NCI-H2196 (cell line): Measurements from ENCODE around the gene PGM3.

Experiments
- DNase-seq: peaks from one replicate; lab custom pipeline; 2025; ENCODE audit not compliant: unreplicated experiment; lab: John Stamatoyannopoulos, UW

The PGM3 gene

DNA sequence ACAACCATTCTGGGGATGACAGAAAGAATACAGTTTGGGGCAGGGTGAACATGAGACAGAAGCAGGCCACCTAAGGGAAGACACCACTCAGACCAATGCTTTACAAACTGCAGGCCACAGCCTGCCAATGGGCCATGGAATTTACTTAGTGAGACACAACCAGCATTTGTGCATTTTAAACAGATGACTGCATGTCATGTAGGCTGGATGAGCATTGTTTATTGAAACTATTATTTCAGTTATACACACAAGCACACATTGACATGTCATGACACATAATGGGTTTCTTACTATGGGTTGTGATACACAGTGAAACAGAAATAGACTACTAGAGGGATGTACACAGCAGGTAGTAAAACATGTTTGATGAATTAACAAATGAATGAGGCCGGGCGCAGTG is 8.0 kb downstream of the PGM3 start:
- DNase-seq: no peak

DNA sequence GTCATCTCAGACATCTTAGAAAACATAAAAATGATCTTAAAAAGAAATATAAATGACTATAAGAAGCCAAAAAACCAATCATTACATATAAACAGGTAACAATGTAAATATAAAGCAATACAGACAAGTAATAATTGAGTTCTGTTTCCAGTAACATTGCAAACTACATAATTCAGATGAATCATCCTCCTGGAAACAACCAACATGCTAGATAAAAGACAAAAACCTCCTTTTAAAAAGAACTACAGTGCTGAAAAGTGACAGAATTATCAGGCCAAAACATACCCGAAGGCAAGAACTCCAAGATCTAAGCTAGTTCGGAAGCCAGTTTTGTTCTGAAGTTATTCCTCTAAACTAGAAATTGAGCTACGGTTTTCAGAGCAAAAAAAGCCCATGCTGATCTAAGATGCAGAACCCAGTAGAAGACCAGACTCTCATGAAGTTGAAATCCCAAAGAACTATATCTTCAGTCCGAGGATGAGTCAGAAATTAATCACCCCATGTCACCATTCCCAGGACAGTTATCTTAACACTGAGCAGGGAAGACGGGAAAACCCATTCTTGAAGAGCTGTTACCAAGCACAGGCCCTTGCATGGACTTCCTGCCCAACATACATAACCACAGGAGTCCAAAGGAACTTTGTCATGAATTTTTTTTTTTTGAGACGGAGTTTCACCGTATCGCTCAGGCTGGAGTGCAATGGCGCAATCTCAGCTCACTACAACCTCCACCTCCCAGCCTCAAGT is 9.8 kb downstream of the PGM3 start:
- DNase-seq: no peak

DNA sequence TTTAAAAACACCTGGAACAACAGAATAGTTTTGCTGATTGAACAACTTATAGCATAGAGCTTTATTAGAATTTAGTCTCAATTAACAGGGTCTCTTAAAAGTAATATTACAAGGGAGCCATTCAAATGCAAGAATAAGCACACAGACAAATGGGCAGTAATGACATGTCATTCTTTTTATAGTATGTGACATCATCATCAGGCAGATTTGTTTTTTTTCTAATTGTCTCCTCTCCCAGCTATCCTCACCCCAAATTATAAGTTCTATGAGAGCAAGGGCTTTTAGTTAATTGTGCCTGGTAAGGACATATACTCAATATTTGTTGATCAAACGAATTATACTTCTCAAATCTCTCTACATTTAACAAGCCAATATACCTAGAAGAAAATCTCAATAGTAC is 11.0 kb downstream of the PGM3 start:
- DNase-seq: no peak

DNA sequence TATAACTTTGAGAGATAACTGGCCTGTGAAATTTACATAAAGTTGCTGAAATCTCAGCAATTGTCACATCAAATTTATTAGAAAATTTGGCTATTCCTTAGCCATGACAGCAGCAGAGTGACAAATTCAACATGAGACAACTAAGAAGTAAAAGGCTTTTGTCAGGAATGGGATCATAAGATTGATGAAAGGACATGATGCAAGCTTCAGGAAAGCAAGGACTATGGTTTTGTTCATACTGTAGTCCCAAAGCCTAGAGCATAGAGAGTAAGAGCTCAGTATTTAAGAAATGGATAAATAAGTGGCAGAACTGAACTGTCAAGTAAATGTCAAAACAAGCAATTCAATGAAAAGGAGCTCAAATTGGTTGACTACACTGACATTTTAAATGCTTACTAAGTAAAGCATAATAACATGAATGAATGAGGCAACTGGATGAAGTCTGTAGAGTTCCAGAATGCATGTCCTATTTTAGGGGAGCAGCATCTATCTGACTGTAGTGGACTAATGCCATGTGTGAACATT is 12.6 kb downstream of the PGM3 start:
- no peak for DNase-seq

DNA sequence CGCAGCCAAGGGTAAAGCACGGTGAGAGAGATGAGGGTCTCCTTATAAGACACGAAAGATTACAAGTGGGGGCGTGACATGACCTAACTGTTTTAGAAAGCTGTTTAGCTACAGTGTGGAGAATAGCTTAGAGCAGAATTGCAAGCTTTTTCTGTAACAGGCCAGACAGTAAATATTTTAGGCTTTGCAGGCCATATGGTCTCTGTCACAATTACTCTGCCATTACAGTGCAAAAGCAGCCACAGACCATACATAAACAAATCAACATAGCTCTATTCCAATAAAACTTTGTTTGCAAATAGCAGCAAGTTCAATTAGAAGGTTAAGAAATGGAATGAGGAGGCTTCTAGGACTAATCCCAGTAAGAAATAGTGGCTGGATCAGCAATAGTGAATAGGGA is 16.8 kb downstream of the PGM3 start:
- DNase-seq: no peak

DNA sequence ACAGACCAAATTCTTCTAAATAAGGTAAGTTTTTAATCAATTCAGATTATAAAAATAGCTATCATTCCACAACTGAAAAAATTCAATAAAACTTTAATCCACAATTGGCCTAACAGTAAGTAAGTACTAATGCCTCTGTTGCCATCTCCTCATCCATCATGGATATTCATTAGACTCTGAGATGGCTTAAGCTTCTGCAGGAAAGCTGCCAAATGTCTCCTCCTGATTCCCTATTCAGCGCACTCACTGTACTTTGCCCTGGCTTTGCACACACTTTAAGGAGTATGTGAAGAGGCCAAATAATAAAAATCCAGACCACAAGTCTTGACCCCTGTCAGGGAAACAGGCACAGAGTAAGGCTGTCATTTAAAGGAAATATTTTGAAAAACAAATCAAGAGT is 23.6 kb downstream of the PGM3 start:
- no peak for DNase-seq

DNA sequence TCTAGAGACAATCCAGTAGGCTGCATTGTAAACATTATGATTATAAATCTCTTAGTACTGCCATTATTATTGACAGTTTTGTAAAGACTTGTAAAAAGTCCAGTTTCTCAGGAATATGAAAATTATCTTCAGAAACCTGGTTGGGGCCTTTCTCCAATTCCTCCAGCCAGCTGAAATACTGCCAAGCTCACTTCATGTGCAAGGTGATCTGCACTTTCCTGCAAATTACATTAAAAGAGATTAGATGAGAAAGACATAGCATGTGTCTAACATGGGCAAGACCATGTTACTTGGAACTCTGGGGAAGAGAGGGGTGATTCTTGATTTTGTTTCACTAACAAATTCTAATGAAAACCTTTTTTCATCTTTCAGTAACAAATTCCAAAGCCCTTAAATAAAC is 24.0 kb downstream of the PGM3 start:
- no peak for DNase-seq

DNA sequence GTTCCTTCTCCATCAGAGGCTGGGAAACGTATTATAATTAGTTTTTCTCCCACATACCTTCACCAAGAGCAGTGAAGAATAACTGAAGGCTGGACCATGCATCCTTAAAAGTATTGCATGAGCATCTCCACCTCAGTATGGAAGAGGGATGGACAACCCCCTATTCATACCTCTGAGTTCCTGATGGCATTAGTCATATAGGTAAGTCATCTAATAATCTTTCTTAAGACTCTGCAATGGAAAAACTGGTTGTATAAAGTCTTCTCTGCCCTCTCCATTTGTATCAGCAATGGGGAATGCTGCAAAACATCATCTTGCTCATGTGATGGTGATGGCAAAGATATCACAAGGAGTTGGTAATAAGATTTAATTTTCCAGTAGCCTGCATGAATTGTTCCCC is 24.5 kb downstream of the PGM3 start:
- DNase-seq: no peak

DNA sequence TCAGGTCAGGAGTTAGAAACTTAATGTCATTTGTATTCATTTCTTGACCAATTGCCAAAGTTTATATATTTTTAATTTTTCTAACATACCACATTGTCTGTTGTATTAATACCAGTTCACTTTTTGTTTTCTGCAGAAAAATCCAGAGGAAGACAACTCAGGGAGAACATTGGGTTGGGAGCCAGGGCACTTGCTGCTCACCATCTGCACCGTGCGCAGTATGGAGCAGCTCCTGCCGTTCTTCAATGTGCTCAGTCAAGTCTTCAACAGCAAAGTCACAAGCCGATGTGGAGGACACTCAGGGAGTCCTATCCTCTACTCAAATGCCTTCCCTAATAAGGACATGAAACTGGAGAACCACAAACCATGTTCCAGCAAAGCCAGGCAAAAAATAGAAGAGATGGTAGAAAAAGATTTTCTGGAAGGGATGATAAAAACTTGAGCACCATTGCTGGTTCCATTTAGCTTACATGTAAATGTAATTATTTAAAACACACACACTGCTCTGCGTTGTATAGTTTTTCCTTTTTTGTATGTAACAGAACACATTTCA is 25.3 kb downstream of the PGM3 start:
- DNase-seq: no peak

DNA sequence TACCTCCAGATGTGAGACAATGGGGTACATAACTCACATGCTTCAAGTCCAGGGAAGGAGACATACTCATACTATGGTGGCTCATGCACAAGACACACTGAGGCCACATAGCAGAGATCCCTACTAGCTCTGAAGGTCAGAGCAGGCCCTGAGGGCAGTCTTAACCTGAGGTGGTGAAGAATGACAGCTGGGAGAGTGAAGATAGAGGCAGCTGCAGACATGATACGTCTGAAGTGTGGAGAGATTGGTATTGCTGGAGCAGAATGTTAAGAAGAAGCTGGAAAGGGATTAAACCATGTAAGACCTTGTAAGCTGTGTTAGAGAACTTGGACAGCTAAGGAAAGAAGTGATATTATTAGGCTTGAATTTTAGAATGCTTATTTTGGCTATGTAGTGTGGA is 32.9 kb downstream of the PGM3 start:
- DNase-seq: no peak

DNA sequence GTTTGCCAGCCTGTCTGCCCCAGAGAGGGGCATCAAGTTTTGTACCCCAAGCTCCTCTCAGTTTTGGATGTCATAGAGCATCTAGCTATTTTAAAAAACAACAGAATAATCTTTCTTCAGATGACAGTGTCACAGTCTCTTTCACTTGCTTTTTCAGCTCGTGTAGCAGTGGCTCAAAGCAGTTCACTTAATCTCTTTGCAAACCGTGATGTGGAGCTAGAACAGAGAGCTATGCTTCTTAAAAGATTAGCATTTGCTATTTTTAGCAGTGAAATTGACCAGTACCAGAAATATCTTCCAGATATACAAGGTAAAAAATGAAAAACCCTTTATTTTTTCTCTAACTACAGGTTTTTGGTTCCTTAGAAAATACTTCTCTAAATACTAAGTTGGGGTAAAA is 37.3 kb downstream of the PGM3 start:
- no peak for DNase-seq

DNA sequence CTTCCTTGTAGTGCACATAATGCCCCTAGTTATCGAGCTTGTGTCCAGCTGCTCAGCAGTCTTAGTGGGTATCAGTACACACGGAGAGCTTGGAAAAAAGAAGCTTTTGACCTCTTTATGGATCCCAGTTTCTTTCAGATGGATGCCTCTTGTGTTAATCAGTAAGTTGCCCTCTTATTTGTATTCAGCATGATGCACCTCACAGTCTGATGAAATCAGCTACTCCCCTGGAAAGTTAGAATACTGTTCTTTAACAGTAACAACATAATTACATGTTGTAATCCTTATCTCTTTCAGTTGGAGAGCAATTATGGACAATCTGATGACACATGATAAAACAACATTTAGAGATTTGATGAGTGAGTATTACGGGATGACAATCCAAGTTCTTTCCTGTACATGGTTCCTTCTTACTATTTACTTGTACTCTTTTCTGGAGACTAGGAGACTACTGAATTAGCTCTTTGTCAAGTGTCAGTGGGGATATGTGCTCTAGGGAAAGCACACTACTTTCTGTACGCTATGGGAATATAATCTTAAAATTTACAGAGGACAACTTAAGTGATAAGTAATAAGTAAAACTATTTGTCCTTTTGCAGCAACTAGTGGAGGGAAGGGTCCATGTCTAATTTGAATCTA is 39.1 kb downstream of the PGM3 start:
- no peak for DNase-seq

DNA sequence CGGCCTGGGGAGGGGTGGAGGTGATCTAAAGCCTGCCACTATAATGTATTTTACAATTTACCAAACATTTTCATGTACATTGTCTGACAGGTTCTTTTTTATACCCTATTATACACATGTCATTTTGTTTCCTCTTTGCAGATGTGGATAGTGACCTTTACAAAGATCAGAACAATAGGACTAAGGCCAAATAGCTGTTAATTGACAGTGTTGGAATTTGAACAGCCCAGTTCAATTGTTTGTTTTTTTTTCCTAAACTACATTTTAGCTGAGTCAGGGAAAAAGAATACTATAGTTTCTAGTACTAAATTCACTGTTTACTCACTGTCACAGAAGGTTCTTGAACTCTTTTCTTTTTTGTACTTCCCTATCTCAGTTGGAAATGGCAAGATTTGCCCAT is 40.2 kb downstream of the PGM3 start:
- no peak for DNase-seq

DNA sequence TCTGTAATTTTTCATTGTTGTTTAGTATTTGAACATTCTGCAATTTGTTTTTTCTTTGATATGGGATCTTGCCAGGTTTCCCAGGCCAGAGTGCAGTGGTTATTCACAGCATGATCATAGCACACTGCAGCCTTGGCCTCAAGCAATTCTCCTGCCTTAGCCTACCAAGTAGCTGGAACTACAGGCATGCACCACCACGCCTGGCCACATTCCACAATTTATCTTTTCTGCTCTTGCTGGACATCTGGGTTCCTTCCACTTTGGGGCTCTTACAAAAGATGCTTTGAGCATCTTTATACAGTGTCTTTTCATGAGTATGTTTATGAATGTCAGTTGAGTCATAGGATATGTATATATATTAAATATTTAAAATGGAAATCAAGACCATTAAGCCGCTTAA is 42.0 kb downstream of the PGM3 start:
- DNase-seq: no peak

DNA sequence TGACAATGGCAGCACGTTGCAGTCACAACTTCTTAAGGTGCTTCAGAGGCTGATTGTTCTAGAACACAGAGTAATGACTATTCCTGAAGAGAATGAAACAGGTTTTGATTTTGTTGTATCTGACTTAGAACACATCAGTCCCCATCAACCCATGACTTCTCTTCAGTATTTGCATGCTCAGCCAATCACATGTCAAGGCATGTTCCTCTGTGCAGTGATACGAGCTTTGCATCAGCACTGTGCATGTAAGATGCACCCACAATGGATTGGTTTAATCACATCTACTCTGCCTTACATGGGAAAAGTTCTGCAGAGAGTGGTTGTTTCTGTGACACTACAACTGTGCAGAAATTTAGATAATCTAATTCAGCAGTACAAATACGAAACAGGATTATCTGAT is 54.3 kb downstream of the PGM3 start:
- DNase-seq: no peak

DNA sequence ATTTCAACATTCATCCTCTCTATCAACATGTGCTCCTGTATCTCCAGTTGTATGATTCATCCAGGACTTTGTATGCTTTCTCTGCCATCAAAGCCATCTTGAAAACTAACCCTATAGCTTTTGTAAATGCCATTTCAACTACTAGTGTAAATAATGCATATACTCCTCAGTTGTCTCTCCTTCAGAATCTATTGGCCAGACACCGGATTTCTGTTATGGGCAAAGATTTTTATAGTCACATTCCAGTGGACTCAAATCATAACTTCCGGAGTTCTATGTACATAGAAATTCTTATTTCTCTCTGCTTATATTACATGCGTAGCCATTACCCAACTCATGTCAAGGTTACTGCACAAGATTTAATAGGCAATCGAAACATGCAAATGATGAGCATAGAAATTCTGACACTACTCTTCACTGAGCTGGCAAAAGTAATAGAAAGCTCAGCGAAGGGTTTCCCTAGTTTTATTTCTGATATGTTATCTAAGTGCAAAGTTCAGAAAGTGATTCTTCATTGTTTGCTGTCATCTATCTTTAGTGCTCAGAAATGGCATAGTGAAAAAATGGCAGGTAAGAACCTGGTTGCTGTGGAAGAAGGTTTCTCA is 54.8 kb downstream of the PGM3 start:
- DNase-seq: no peak

DNA sequence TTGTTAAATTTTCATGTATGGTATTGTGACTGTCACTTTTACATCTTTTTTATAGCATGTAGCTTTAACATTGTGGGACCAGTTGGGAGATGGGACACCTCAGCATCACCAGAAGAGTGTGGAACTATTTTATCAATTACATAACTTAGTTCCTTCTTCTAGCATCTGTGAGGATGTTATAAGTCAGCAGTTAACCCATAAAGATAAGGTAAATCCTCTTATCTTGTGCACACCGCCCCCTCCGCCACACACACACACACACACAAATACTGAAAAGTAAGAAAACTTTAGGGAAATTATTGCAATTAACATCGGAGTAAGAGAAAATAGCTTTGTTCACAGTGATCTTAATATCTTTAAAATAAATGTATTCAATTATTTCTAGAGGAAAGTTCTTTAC is 60.9 kb downstream of the PGM3 start:
- no peak for DNase-seq

DNA sequence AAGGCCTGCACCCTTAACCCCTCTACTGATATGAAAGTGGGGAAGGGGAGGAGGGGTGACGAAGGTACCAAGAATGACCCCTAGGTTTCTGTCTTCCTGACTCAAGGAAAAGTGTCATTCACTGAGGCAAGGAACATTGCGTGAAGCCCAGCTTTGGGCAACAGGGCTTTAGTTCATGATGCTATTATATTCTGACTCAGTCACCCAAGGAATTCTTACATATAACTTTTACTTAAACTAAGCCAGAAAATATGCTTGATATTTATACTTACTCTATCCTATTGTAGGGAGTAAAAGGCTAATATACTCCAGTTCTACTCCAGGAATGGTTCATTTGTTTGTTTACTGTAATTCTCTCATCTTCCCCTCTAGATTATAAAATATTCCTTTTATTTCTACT is 65.1 kb downstream of the PGM3 start:
- DNase-seq: no peak

DNA sequence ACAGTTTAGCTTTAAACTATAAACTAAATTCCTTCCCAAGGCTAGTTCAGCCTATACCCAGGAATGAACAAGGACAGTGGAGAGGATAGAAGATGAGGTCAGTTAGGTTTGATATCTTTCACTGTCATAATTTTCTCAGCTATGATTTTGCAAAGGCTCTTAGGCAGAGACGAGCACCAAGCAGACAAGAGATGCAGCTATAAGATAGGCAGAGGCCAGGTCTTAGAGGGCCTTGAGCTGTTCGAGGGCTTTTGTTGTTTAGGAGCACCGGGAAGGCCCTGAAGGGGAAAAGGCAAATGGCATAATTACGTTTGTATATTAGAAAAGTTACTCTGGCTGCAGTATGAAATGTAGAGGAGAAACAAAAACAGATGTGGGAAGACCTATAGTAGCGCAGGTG is 65.8 kb downstream of the PGM3 start:
- no peak for DNase-seq

DNA sequence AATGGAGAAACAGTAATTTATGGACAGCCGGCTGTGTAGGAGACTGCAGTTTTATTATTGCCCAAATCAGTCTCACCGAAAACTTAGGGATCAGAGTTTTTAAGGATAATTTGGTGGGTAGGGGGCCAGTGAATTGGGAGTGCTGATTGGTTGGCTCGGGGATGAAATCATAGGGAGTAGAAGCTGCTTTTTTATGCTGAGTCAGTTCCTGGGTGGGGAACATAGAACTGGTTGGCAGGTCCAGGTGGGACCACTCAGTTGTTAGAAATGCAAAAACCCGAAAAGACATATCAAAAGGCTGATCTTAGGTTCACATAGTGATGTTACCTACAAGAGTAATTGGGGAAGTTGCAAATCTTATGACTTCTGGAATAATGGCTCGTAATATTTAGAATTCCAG is 66.3 kb downstream of the PGM3 start:
- no peak for DNase-seq

DNA sequence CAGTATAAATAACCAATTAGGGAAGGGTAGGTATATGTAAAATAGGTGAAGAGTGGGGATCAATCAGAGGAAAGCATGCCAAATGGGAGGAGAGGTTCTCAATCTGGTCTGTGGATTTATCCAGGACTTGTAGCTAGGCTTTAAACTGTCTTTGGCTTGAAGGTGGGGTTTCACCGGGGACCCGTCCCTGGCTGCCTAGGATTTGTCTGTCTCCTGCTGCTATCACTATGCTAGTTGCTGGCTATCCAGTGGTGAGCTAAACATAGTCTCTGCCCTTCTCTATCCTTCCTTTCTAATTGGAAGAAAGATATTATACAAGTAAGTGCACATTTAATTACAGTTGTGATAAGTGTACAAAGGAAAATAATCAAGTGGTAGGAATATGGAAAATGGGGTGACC is 66.8 kb downstream of the PGM3 start:
- no peak for DNase-seq

DNA sequence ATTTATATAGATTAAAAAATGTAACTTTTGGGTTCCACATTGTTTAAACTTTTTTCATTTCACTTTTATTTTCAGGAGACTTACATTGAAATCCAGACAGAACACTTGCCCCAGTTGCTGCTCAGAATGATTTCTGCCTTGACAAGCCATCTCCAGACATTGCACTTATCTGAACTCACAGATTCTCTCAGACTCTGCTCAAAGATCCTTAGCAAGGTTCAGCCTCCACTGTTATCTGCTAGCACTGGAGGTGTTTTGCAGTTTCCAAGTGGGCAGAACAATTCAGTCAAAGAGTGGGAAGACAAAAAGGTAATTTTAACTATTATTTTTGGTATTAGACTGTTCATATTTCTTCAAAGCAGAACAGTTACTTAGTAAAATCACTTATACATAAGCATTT is 67.6 kb downstream of the PGM3 start:
- DNase-seq: no peak
